BE2C (cell line): ENCODE measurements around the gene DICER1. TPM values are rescaled to one million over a fixed set of nuclear protein-coding genes. Genes with fewer than 3 reads are reported as not detected.
"Not testable (repeated sequence)": the region's sequence is repeated elsewhere in the genome, so short reads cannot be mapped to it uniquely, and the experiment has no call there.

Experiments
- DNase-seq: peaks from one replicate; pipeline ENCODE4 v3.0.0-alpha.2; 2020
- H3K27me3 ChIP-seq: fragments of 250-450 bp; sonication (Bioruptor Pico); 2 replicates; pipeline ENCODE4 v1.5.1; 2020; ENCODE audit warnings: mild to moderate bottlenecking
- H3K36me3 ChIP-seq: fragments of 250-450 bp; sonication (Bioruptor Pico); 2 replicates; pipeline ENCODE4 v1.5.1; 2020; ENCODE audit warnings: mild to moderate bottlenecking
- H3K4me1 ChIP-seq: fragments of 250-450 bp; sonication (Bioruptor Pico); 2 replicates; pipeline ENCODE4 v1.5.1; 2020
- H3K4me3 ChIP-seq: 2 replicates; pipeline ENCODE4 v1.5.1; 2011; ENCODE audit warnings: low read depth, low read length
- H3K9me3 ChIP-seq: fragments of 250-450 bp; sonication (Bioruptor Pico); 2 replicates; pipeline ENCODE4 v1.5.1; 2020
- CTCF ChIP-seq: IDR thresholded peaks from 2 replicates; pipeline ENCODE4 v1.5.1; 2012; ENCODE audit warnings: mild to moderate bottlenecking, low read depth, low read length
- polyA plus RNA-seq: library from polyadenylated mRNA; unstranded; fragments of >200 nt; gene quantifications from one replicate; pipeline ENCODE4 v1.2.1, GENCODE V29; 2012; ENCODE audit warnings: low read depth, missing spikeins; ENCODE audit not compliant: insufficient read length, insufficient read depth

The DICER1 gene
- polyA plus RNA-seq: 12.1 TPM

DNA sequence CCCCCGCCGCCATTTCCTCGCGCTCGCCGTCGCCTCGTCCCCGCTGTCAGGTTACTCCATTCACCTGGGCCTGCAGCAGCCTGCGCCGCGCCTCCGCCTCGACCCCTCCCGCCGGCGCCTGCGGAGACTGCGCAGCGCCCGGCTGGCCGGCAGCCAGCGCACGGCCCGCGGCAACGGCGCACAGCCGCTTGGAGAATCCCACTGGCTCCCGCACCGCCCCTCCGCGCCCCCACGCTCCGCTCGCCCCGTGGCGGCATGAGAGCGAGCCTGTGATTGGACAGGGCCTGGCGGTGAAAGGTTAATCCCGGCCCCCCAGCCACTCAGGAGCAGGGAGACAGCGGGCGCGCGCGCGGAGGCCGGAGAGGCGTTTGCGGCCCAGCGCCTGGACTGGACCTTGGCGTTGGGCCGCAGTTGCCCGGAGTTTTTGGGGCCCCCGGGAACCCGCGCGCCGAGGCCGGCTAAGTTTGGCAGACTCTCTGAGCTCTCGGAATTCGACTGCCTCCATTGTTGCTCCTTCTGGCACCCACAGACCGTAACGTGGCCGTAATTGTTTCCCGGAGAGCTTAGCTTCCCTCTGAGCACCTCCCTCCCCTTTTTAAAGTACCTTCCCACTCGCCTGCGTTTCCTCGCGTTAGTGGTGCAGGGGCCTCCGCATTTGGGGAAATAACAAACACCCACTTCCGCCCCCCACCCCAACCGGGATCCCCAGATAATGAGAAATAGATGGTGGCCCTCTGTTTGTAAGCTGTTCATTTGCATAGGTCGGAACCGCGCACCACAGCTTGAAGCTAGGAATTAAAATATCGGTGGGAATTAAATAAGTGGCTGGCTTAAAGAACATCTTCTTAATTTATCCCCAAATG, at the start of gene DICER1:
Gene DICER1, minus strand, starts transcription at position 203 of the 863 bp plus-strand sequence. CDS start 24,071 bp downstream, outside the sequence.
- H3K4me3 ChIP-seq: peak within 1 kb of the TSS; percentile 84
- no peaks in the 10 kb centered on the region for H3K27me3 ChIP-seq
- DNase-seq: peak; percentile 98
- H3K4me1 ChIP-seq: no peaks in the 10 kb centered on the region; the same call in 1 of the 2 replicates
- H3K9me3 ChIP-seq: no peaks in the 10 kb centered on the region
- TF ChIP-seq CTCF: no peak
- H3K36me3 ChIP-seq: no peaks in the 10 kb centered on the region

- no peaks in the 10 kb centered on the region for H3K27me3 ChIP-seq
- no peaks in the 10 kb centered on the region for H3K36me3 ChIP-seq
- DNase-seq: no peak
These were observed 49.2 kb upstream of the DICER1 start for GRCh38 chr14:95206534-95206933.

DNA sequence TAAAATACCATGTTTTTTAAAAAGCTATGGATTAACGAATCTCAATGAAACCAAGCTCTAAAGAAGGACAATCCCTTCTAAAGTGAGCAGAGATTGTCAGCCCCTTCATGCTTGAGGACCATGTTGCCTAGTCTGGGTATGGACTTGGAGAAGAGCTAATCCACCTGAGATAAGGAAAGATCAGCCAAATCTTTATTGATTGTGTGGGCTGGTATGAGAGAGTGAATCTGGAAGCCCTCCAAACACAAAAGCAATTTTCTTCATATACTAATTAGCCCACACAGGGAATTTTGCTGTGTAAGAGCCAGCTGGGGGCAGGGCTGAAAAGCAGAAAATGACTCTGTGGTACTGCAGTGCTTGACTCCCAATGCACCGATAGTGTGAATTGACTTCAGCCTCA, 47.4 kb upstream of the DICER1 start:
- Histone ChIP-seq H3K36me3 (no peaks in the 10 kb centered on the region), H3K4me1 (no peaks in the 10 kb centered on the region), H3K27me3 (no peaks in the 10 kb centered on the region), H3K4me3 (no peak overlapping the region), H3K9me3 (no peaks in the 10 kb centered on the region)
- TF ChIP-seq CTCF: no peak
- no peak for DNase-seq

More at GRCh38 chr14:95206534-95206933, 49.2 kb upstream of the DICER1 start:
- Histone ChIP-seq H3K9me3 (no peaks in the 10 kb centered on the region), H3K4me3 (no peak overlapping the region), H3K4me1 (no peaks in the 10 kb centered on the region)
- no peak for TF ChIP-seq CTCF

GRCh38 chr14:95201745-95202144, 44.4 kb upstream of the DICER1 start:
- H3K4me3 ChIP-seq, H3K27me3 ChIP-seq, H3K4me1 ChIP-seq, H3K9me3 ChIP-seq, H3K36me3 ChIP-seq, DNase-seq: not testable (repeated sequence)

DNA sequence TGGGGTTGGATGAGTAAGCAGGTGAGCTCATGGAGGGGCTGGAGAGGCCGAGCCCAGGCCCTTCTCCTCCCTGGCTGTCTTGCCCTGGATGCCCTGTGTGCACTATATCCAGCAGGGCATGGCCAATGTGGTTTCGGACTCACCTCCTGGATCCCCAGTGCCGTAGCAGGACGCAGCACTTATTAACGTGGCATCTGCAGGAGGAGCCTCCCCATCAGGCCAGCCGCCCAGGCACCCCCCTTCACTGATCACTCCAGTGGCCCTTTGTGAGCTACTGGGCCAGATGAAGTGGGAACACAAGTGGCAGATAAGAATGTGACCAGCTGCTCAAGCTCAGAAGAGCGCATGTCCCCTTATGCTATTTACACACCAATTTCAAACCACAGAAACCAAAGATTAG, 43.1 kb upstream of the DICER1 start:
- DNase-seq: no peak
- H3K36me3 ChIP-seq: no peaks in the 10 kb centered on the region

DNA sequence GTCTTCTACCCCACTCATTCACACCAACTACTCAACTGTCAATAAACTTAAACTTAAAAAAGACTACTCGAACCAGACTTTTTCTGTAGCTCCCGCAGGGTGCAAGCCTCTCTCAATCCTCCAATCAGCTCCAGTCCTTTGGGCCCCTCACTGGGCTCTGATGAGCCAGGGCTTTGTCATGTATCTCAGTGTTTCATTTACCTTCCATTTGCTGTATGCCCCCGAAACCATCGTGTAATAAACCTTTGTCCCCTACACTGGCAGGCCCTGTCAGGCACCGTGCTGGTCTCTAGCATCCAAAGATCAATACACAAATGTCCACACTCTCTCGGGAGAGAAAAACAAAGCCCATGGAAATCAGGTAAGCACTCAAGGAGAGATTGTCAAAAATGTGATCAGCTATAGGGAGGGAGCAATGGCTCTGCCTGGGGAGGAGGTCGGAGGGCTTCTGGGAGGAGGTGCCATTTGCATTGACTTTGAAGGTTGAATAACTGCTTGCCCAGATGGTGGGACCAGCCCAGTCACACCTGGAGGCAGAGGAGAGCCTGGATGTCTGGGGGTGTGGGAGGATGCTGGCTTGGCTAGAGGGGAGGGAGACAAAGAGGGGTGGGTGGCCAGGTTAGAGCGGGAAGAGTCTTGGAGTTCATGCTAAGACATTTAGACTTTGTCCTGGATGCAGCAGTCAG, 42.1 kb upstream of the DICER1 start:
- Histone ChIP-seq H3K36me3 (no peaks in the 10 kb centered on the region), H3K9me3 (no peaks in the 10 kb centered on the region), H3K27me3 (no peaks in the 10 kb centered on the region), H3K4me3 (no peak overlapping the region), H3K4me1 (no peaks in the 10 kb centered on the region)
- DNase-seq: no peak
- TF ChIP-seq CTCF: no peak

More for the DNA sequence above, 43.1 kb upstream of the DICER1 start:
- Histone ChIP-seq H3K9me3 (no peaks in the 10 kb centered on the region), H3K4me1 (no peaks in the 10 kb centered on the region), H3K27me3 (no peaks in the 10 kb centered on the region), H3K4me3 (no peak overlapping the region)
- TF ChIP-seq CTCF: no peak
